RWPE1 (cell line): ENCODE data around the gene RIPK1.
"Not testable (repeated sequence)": the region's sequence is repeated elsewhere in the genome, so short reads cannot be mapped to it uniquely, and the experiment has no call there.

ENCODE experiments used
- CTCF ChIA-PET: fragments of 350-600 bp; sonication (Branson Sonifier 250); formaldehyde crosslinking; extraction: SDS; loops from one replicate; lab custom pipeline; 2021; lab: Yijun Ruan, JAX
- POLR2A ChIA-PET: fragments of 400-600 bp; formaldehyde crosslinking; extraction: SDS; loops from one replicate; lab custom pipeline; 2020; ENCODE audit warnings: antibody characterized with exemption; ENCODE audit not compliant: low non-redundant PET; lab: Yijun Ruan, JAX
- DNase-seq: peaks from one replicate; pipeline ENCODE4 v3.0.0; 2012; ENCODE audit warnings: low spot score
- H3K27ac ChIP-seq: fragments of 450-650 bp; 2 replicates; pipeline ENCODE4 v1.5.1; 2017
- CTCF ChIP-seq: fragments of 450-650 bp; conservative IDR thresholded peaks from 2 replicates; pipeline ENCODE4 v1.5.1; 2017; ENCODE audit warnings: low read depth, mild to moderate bottlenecking

The RIPK1 gene

GRCh38 chr6:3072798-3073197, 4.5 kb downstream of the RIPK1 start:
- TF ChIP-seq CTCF = no peak
- ChIA-PET POLR2A (no interaction called here), CTCF (interaction anchor here (0.6 kb wide), 1 partner anchor 683 kb away, joined by 4 read pairs; no protein-coding TSS in a partner anchor)
- DNase-seq = no peak
- H3K27ac ChIP-seq = no peak overlapping the region

- DNase-seq = no peak
- POLR2A ChIA-PET = no interaction called here
- TF ChIP-seq CTCF = no peak
- CTCF ChIA-PET = interaction anchor here (0.6 kb wide), 1 partner anchor 60 kb away, joined by 3 read pairs; no protein-coding TSS in a partner anchor
- no peak overlapping the region for H3K27ac ChIP-seq
These were observed 5.1 kb downstream of the RIPK1 start for GRCh38 chr6:3073382-3073781.

- no peak for DNase-seq
- CTCF ChIA-PET = no interaction called here
- no peak overlapping the region for H3K27ac ChIP-seq
- no peak for TF ChIP-seq CTCF
- POLR2A ChIA-PET = no interaction called here
These were observed 7.4 kb downstream of the RIPK1 start for GRCh38 chr6:3075772-3076113.

DNA sequence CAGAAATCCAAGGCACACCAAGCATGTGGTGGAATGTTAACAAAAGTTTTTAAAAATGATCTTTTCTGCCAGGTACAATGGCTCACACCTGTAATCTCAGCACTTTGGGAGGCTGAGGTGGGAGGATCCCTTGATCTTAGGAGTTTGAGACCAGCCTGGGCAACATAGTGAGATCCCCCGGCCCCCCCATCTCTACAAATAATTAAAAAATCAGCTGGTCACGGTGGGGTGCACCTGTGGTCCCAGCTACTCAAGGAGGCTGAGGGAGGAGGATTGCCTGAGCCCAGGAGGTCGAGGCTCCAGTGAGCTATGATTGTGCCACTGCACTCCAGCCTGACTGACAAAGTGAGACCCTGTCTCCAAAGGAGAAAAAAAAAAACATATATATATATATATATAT, 8.0 kb downstream of the RIPK1 start:
- CTCF ChIA-PET = no interaction called here
- DNase-seq = no peak
- no peak overlapping the region for H3K27ac ChIP-seq
- POLR2A ChIA-PET = no interaction called here
- TF ChIP-seq CTCF = no peak

DNA sequence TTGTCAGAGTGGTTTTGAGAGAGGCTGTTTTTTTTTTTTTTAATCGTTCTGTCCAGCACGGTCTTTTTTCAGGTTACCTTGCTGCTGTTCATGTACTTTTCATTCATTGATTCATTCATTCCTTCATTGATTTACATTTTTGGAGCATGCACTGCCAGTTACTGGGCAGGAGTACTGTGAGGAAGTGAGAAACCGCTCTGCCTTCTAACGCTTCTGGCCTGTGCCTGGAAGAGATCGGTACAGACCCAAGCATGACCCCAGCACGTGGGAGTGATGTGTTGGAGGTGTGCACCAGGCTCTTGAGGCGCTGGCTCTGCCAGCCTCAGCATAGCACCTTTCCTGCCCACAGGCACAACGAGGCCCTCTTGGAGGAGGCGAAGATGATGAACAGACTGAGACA, 9.1 kb downstream of the RIPK1 start:
- no peak for TF ChIP-seq CTCF
- H3K27ac ChIP-seq = no peak overlapping the region
- DNase-seq = no peak
- CTCF ChIA-PET = no interaction called here
- POLR2A ChIA-PET = no interaction called here

DNA sequence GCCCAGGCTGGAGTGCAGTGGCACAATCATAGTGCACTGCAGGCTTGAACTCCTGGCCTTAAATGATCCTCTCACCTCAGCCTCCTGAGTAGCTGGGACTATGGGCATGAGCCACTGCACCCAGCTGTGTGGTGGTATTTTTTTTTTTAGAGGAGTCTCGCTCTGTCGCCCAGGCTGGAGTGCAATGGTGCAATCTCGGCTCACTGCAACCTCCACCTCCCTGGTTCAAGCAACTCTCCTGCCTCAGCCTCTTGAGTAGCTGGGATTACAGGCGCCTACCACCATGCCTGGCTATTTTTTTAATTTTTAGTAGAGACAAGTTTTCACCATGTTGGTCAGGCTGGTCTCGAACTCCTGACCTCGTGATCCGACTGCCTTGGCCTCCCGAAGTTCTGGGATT, 10.7 kb downstream of the RIPK1 start:
- POLR2A ChIA-PET = interaction anchor here (0.6 kb wide), 1 partner anchor 10 kb away, joined by 3 read pairs; the partner anchor contains the start of gene RIPK1

GRCh38 chr6:3079682-3080081, 11.4 kb downstream of the RIPK1 start:
- POLR2A ChIA-PET = interaction anchor here (0.6 kb wide), 1 partner anchor 11 kb away, joined by 3 read pairs; the partner anchor contains the start of gene RIPK1
- no peak for DNase-seq
- H3K27ac ChIP-seq = no peak overlapping the region
- CTCF ChIA-PET = no interaction called here
- TF ChIP-seq CTCF = no peak

More for the DNA sequence above, 10.7 kb downstream of the RIPK1 start:
- CTCF ChIA-PET = interaction anchor here (0.5 to 0.6 kb wide), 2 partner anchors 27 to 92 kb away, joined by 3 read pairs; no protein-coding TSS in a partner anchor
- not testable (repeated sequence) for DNase-seq, H3K27ac ChIP-seq
